H9 (cell line): ENCODE results near the gene JKAMP. TPM values are rescaled to one million over a fixed set of nuclear protein-coding genes. Genes with fewer than 3 reads are reported as not detected.

ENCODE experiments used
- DNase-seq: peaks from one replicate; pipeline ENCODE4 v3.0.0-alpha.2; 2017
- H2AFZ ChIP-seq: one replicate; pipeline ENCODE4 v1.6.1; 2013; ENCODE audit warnings: mild to moderate bottlenecking, low read length, control low read depth, moderate library complexity
- H2AK5ac ChIP-seq: 2 replicates; pipeline ENCODE4 v1.6.1; 2013; ENCODE audit warnings: low read length, control low read depth, mixed read lengths; ENCODE audit not compliant: insufficient read length
- H2BK120ac ChIP-seq: one replicate; pipeline ENCODE4 v1.6.1; 2013; ENCODE audit warnings: low read depth, mild to moderate bottlenecking, low read length, control low read depth, inconsistent platforms; ENCODE audit not compliant: poor library complexity, severe bottlenecking
- H2BK12ac ChIP-seq: 2 replicates; pipeline ENCODE4 v1.6.1; 2013; ENCODE audit warnings: low read length, control low read depth, mixed read lengths, low read depth; ENCODE audit not compliant: insufficient read length
- H2BK15ac ChIP-seq: 2 replicates; pipeline ENCODE4 v1.6.1; 2013; ENCODE audit warnings: low read depth, low read length, control low read depth
- H2BK20ac ChIP-seq: one replicate; pipeline ENCODE4 v1.6.1; 2013; ENCODE audit warnings: low read depth, mild to moderate bottlenecking, low read length, control low read depth, inconsistent platforms; ENCODE audit not compliant: poor library complexity, severe bottlenecking
- H2BK5ac ChIP-seq: 2 replicates; pipeline ENCODE4 v1.6.1; 2013; ENCODE audit warnings: low read length, control low read depth, mixed read lengths; ENCODE audit not compliant: insufficient read length
- H3K14ac ChIP-seq: 2 replicates; pipeline ENCODE4 v1.6.1; 2013; ENCODE audit warnings: low read length, control low read depth; ENCODE audit not compliant: insufficient read depth
- H3K18ac ChIP-seq: 2 replicates; pipeline ENCODE4 v1.6.1; 2013; ENCODE audit warnings: low read depth, mild to moderate bottlenecking, mixed read lengths, low read length, control low read depth; ENCODE audit not compliant: insufficient read length
- H3K23ac ChIP-seq: 2 replicates; pipeline ENCODE4 v1.6.1; 2013; ENCODE audit warnings: low read length, control low read depth, mixed read lengths, low read depth; ENCODE audit not compliant: insufficient read length
- H3K23me2 ChIP-seq: 2 replicates; pipeline ENCODE4 v1.6.1; 2013; ENCODE audit warnings: low read depth, mild to moderate bottlenecking, mixed read lengths, low read length, control low read depth; ENCODE audit not compliant: insufficient read length, poor library complexity, severe bottlenecking
- H3K27ac ChIP-seq: 2 replicates; pipeline ENCODE4 v1.5.1; 2013; ENCODE audit warnings: low read length, control low read depth, mixed read lengths, low read depth; ENCODE audit not compliant: insufficient read length
- H3K27me3 ChIP-seq: 2 replicates; pipeline ENCODE4 v1.6.1; 2013; ENCODE audit warnings: low read length, control low read depth, inconsistent platforms; ENCODE audit not compliant: insufficient read depth
- H3K4ac ChIP-seq: 2 replicates; pipeline ENCODE4 v1.6.1; 2013; ENCODE audit warnings: low read depth, mild to moderate bottlenecking, control low read depth, inconsistent platforms, low read length, moderate library complexity
- H3K4me1 ChIP-seq: 2 replicates; pipeline ENCODE4 v1.6.1; 2013; ENCODE audit warnings: low read length, control low read depth, inconsistent platforms; ENCODE audit not compliant: insufficient read depth
- H3K4me2 ChIP-seq: 2 replicates; pipeline ENCODE4 v1.6.1; 2013; ENCODE audit warnings: low read length, control low read depth, mixed read lengths; ENCODE audit not compliant: insufficient read length, insufficient read depth
- H3K56ac ChIP-seq: 2 replicates; pipeline ENCODE4 v1.6.1; 2013; ENCODE audit warnings: low read depth, mild to moderate bottlenecking, mixed read lengths, low read length, control low read depth; ENCODE audit not compliant: insufficient read length
- H3K79me1 ChIP-seq: 2 replicates; pipeline ENCODE4 v1.6.1; 2013; ENCODE audit warnings: low read depth, mild to moderate bottlenecking, moderate library complexity, low read length, control low read depth, inconsistent platforms; ENCODE audit not compliant: insufficient read depth, poor library complexity, severe bottlenecking
- H3K79me2 ChIP-seq: 2 replicates; pipeline ENCODE4 v1.6.1; 2013; ENCODE audit warnings: low read length, control low read depth, inconsistent platforms; ENCODE audit not compliant: insufficient read depth
- H3K9ac ChIP-seq: 2 replicates; pipeline ENCODE4 v1.6.1; 2013; ENCODE audit warnings: low read length, control low read depth, mixed read lengths; ENCODE audit not compliant: insufficient read length; ENCODE audit errors: extremely low read depth
- H3K9me3 ChIP-seq: one replicate; pipeline ENCODE4 v1.6.1; 2013; ENCODE audit warnings: low read depth, low read length, inconsistent platforms; ENCODE audit not compliant: control insufficient read depth
- H3T11ph ChIP-seq: one replicate; pipeline ENCODE4 v1.6.1; 2013; ENCODE audit warnings: mild to moderate bottlenecking, low read length, control low read depth, inconsistent platforms
- H4K20me1 ChIP-seq: one replicate; pipeline ENCODE4 v1.6.1; 2013; ENCODE audit not compliant: control insufficient read depth, insufficient read length, insufficient read depth
- H4K5ac ChIP-seq: 2 replicates; pipeline ENCODE4 v1.6.1; 2013; ENCODE audit warnings: low read depth, mild to moderate bottlenecking, mixed read lengths, low read length, control low read depth; ENCODE audit not compliant: insufficient read length
- H4K8ac ChIP-seq: replicated peaks from 2 replicates; pipeline ENCODE4 v1.6.1; 2013; ENCODE audit warnings: low read length, control low read depth, mixed read lengths, low read depth; ENCODE audit not compliant: insufficient read length
- H4K91ac ChIP-seq: 2 replicates; pipeline ENCODE4 v1.6.1; 2013; ENCODE audit warnings: low read depth, mild to moderate bottlenecking, moderate library complexity, mixed read lengths, low read length, control low read depth; ENCODE audit not compliant: insufficient read length
- H3K27ac Mint-ChIP-seq, 3 experiments: 2 replicates in 2 of 3; 3 replicates in 1 of 3; pipeline ENCODE4 v1.8.0; 2020 to 2021; ENCODE audit warnings: mixed read lengths in 3 of 3, mild to moderate bottlenecking in 1 of 3, moderate library complexity in 1 of 3
- H3K27me3 Mint-ChIP-seq: 2 replicates; pipeline ENCODE4 v1.8.0; 2021; ENCODE audit warnings: low read depth, mild to moderate bottlenecking, moderate library complexity, mixed read lengths
- H3K36me3 Mint-ChIP-seq, 3 experiments: 2 replicates in 2 of 3; 3 replicates in 1 of 3; pipeline ENCODE4 v1.8.0; 2020 to 2021; ENCODE audit warnings: low read depth in 3 of 3, mixed read lengths in 3 of 3; ENCODE audit not compliant: insufficient read depth in 1 of 3
- H3K4me1 Mint-ChIP-seq, 2 experiments: 2 replicates each; pipeline ENCODE4 v1.8.0; 2020; ENCODE audit warnings: mixed read lengths in 2 of 2
- H3K4me3 Mint-ChIP-seq, 2 experiments: 2 replicates in 1 of 2; 3 replicates in 1 of 2; pipeline ENCODE4 v1.8.0; 2020 to 2021; ENCODE audit warnings: mild to moderate bottlenecking in 2 of 2, mixed read lengths in 2 of 2, moderate library complexity in 1 of 2
- H3K9me3 Mint-ChIP-seq, 2 experiments: 2 replicates in 1 of 2; 3 replicates in 1 of 2; pipeline ENCODE4 v1.8.0; 2020; ENCODE audit warnings: mild to moderate bottlenecking in 2 of 2, mixed read lengths in 2 of 2, moderate library complexity in 1 of 2
- CTCF ChIP-seq: fragments of 200-600 bp; sonication (generic); conservative IDR thresholded peaks from 3 replicates; pipeline ENCODE4 v1.8.0; 2021; ENCODE audit warnings: antibody characterized with exemption, mild to moderate bottlenecking
- WGBS: extraction: QIAGEN DNeasy Blood & Tissue Kit; methylation state at CpG from one replicate; pipeline ENCODE4 v1.1.7; 2013; ENCODE audit warnings: missing lambda C conversion rate, low lambda C conversion rate, mixed read lengths; ENCODE audit not compliant: insufficient read length; ENCODE audit errors: extremely low coverage; 5-methylcytosine and 5-hydroxymethylcytosine counted together
- total RNA-seq: library from RNA; stranded (reverse); gene quantifications from 2 replicates; pipeline ENCODE4 v1.2.1, GENCODE V29; 2021

The JKAMP gene
- total RNA-seq, 1 experiment from 2014 or later: 33.8 TPM

- peaks cover 1 to 8% of the 10 kb centered on the region in 2 experiments; a peak in 3 of 4 replicates for H3K4me1 Mint-ChIP-seq
Measured at GRCh38 chr14:59458486-59458885, 25.8 kb upstream of the JKAMP start.

More at GRCh38 chr14:59458486-59458885, 25.8 kb upstream of the JKAMP start:
- no peak overlapping the region for H2BK5ac ChIP-seq
- no peaks in the 10 kb centered on the region for H3K79me1 ChIP-seq
- H2BK120ac ChIP-seq: no peak overlapping the region
- H4K91ac ChIP-seq: no peak overlapping the region
- no CpG with 5 or more reads among the region's 2 CpGs for WGBS
- no peak overlapping the region for H3K4me3 Mint-ChIP-seq
- no peak overlapping the region for H2AK5ac ChIP-seq
- no peak overlapping the region for H3K27ac ChIP-seq
- no peak overlapping the region for H3K14ac ChIP-seq
- peaks cover 3 to 16% (median 9%) of the 10 kb centered on the region in 3 experiments; a peak in 6 of 7 replicates for H3K36me3 Mint-ChIP-seq
- H3K9me3 ChIP-seq: no peaks in the 10 kb centered on the region
- no peaks in the 10 kb centered on the region for H4K20me1 ChIP-seq
- peaks cover 7% of the 10 kb centered on the region for H3K27me3 Mint-ChIP-seq
- H3K79me2 ChIP-seq: no peaks in the 10 kb centered on the region
- no peak overlapping the region for H3K23ac ChIP-seq
- H3K27me3 ChIP-seq: peaks cover 3% of the 10 kb centered on the region; the same call in 1 of the 2 replicates
- H4K5ac ChIP-seq: no peak overlapping the region
- no peak overlapping the region for H2AFZ ChIP-seq
- no peaks in the 10 kb centered on the region; a peak in 1 of 5 replicates for H3K9me3 Mint-ChIP-seq
- no peak overlapping the region for H3K56ac ChIP-seq
- H3T11ph ChIP-seq: no peak overlapping the region
- TF ChIP-seq CTCF: no peak
- no peak overlapping the region for H2BK12ac ChIP-seq
- DNase-seq: no peak
- H2BK20ac ChIP-seq: no peak overlapping the region
- H3K27ac Mint-ChIP-seq: no peak overlapping the region
- H3K18ac ChIP-seq: no peak overlapping the region
- H3K23me2 ChIP-seq: no peaks in the 10 kb centered on the region
- H3K4me2 ChIP-seq: no peak overlapping the region
- H2BK15ac ChIP-seq: no peak overlapping the region
- no peak overlapping the region for H3K4ac ChIP-seq
- H3K9ac ChIP-seq: no peak overlapping the region
- no peaks in the 10 kb centered on the region for H3K4me1 ChIP-seq
- no peak overlapping the region for H4K8ac ChIP-seq
